Muscle of back (tissue), 11 donors: ENCODE measurements around the gene GZMM. TPM values are rescaled to one million over a fixed set of nuclear protein-coding genes. Genes with fewer than 3 reads are reported as not detected.
A peak's percentile ranks its signal among the peaks of the same experiment; 100 is the strongest.

Experiments used
- DNase-seq, 3 donors: peaks; one replicate each; pipeline versions ENCODE4 v3.0.0 to v3.0.0-alpha.2; 2013
- polyA plus RNA-seq, 10 donors: library from polyadenylated mRNA; unstranded; fragments of 120-200 nt; gene quantifications; one replicate each; pipeline ENCODE4 v1.2.1, GENCODE V29; 2013; ENCODE audit not compliant: insufficient read length in 10 of 10

Gene GZMM
- polyA plus RNA-seq, 10 donors, result 0.16 to 2.8 (median 0.45) TPM; not detected in 2

DNA sequence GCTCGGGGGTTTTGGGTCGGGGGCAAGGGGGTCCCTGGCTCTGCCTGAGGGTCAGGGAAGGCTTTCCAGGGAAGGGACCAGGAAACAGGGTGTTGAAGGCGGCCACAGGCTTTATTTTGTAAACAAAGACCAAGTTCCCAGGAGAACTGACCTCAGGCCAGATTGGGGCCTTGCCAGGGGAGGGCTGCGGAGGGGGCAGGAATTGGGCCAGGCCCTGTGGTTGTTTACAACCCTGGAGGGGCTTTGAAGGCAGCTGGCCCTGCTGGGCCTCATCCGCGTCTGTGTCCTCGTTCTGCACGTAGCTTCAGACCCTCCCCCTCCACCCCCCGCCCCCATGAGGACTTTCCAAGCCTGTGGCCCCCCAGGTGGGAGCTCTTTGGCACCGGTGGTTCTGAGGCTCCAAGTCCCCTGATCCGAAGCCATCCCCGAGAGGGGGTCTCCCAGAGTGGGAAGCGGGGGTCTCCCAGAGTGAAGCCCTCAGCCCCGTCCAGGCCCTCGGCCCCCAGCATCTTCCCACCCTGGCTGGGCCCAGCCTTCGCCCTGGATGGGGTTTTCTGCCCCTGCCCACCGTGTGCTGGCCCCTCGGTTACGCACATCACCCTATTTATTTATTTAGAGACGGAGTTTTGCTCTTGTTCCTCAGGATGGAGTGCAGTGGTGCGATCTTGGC is 15.1 kb downstream of the GZMM start:
- DNase-seq, result peak in 2 of 3 donors; percentile 22 to 49

DNA sequence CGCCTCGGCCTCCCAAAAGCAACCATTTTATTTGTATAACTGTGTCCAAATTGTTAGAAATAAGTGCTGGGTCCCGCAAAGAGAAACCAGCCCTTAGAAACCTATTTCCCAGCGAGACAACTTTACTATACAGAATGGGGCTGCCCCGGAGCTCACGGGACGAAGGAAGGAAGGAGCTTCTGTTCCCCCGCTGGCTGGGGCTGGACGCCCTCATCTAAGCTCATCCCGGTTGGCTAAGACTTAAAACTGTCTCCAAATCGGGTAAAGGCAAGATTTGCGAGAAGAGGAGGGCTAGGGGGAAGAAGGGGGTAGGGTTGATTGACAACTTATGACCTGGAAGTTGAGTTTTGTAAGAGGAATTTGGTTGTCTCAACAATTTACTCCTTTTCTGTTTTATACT is 16.3 kb downstream of the GZMM start:
- no peak for DNase-seq

GRCh38 chr19:566403-566802 is 22.6 kb downstream of the GZMM start:
- peak in 1 of 3 donors; percentile 19 for DNase-seq

DNA sequence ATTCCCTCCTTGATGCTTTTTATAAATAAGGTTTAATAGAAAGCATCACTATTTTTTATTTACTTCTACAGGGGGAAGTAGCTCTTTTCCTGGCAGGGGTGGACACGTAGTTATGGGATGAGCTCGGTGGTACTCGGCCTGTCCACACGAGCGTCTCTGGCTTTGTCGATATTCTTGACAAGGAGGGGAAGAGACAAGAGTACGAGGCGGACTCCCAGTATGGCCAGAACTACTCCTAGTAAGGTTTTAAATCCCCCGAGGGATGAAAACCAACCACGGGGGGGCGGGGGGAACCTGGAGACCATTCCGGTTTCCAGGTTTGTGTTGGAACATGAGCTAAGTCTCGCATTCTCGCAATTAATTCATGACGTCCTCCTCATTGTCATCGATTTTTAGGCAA is 23.0 kb downstream of the GZMM start:
- no peak for DNase-seq

DNA sequence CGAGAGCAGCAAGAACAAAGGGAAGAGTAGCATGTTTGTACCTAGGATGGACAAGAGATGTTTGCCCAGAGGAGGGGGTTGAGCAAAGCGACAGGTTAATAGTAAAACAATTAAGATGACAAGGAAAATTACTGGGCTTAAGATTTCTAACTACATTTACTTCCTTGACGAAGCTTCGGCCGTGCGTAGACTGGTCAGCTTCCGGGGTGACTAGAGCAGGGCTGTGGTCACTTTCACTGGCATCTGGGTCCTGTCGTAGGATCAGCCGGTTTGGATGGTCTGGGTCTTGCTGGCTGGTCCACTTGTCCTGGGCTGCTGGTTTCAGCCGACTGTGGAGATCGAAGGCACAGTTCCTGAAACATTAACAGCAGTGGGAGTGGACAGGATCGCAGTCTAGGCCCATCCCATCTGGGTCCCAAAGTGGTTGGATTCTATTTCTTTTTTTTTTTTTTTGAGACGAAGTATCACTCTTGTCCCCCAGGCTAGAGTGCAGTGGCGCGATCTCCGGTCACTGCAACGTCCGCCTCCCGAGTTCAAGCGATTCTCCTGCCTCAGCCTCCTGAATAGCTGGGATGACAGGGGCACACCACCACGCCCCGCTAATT is 23.5 kb downstream of the GZMM start:
- DNase-seq, result no peak

GRCh38 chr19:570251-570686 is 26.4 kb downstream of the GZMM start:
- no peak for DNase-seq

- DNase-seq, result peak in 2 of 3 donors; percentile 22 to 65
These were observed 27.2 kb downstream of the GZMM start for GRCh38 chr19:570937-571565.

- DNase-seq, result peak in 2 of 3 donors; percentile 24 to 65
These were observed 27.7 kb downstream of the GZMM start for GRCh38 chr19:571566-571974.

DNA sequence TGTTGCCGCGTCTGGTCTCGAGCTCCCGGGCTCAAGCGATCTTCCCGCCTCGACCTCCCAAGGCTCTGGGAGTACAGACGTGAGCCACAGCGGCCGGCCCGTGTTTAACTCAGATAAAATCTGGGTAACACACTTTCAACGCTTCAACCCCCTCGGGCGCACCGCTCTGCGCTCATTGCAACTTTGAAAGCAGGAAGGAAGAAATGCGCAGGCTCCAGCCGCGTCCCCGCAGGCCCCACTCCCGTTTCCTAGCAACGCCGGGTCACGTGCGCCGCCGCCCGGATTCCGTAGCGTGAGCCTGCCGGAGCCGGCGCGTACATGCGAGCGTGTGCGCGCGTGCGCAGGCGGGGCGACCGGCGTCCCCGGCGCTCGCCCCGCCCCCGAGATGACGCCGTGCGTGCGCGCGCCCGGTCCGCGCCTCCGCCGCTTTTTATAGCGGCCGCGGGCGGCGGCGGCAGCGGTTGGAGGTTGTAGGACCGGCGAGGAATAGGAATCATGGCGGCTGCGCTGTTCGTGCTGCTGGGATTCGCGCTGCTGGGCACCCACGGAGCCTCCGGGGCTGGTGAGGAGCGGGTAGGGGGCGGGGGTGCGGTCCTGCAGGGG is 28.4 kb downstream of the GZMM start, which contains the start of gene BSG:
Gene BSG, plus strand, starts transcription at position 457 of the 603 bp plus-strand sequence. Its CDS starts 39 bp downstream, at position 496.
- DNase-seq, result peak; percentile 98 to 99 (median 98)

DNA sequence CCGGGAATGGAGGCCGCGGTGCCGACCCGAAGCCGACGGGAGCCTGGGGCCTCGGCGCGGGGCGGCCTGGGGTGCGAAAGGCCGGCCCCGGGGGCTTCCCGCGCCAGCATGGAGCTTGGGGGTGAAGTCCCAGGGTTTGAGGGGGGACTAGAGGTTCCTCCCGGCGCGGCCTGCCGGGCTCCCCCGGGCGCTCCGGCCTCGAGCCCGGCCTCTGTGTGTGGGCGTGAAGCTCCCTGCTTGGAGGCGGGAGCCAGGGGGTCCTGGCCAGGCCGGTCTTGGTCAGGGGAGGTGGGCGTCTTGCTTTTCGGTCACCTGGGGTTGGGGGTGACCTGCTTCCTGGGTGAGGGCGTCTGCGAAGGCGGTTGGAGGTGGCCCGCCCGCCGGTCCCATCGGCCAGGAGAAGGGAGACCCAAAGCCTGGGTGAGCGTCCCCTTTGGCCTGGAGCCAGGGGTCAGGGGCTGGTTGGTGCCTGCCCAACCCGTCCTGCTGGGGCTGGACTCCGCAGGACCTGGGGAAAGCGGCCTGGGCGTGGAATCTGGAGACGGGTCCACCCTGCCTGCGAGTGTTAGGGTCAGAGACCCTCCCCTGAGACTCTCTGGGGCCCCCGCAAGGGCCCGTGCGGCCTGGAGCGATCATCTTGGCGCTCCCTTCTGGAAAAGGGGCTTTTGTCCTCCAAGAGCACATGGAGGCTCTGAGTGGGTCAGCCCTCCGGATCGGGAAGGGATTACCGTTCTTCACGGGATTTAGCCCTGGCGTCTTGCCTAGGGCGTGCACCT is 29.1 kb downstream of the GZMM start:
- peak in 2 of 3 donors; percentile 62 to 76 for DNase-seq

DNA sequence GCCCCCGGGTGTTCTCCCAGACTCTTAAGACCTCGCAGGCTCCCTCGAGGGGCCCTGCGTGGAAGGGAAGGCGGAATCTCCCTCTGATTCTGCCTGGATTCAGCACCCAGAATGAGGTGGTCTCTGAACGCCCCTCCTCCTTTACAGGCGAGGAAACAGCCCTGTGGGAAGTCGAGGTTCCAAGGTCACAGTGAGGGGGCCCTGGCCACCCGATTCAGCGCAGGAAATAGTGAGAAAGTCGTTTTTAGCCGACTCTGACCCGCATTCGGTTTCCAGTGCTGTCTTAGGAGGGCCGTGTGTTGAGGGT is 29.6 kb downstream of the GZMM start:
- DNase-seq, result no peak

GRCh38 chr19:574658-575526 is 31.0 kb downstream of the GZMM start:
- DNase-seq, result peak in 1 of 3 donors; percentile 53

- no peak for DNase-seq
These were observed 32.0 kb downstream of the GZMM start for GRCh38 chr19:575527-576506.

DNA sequence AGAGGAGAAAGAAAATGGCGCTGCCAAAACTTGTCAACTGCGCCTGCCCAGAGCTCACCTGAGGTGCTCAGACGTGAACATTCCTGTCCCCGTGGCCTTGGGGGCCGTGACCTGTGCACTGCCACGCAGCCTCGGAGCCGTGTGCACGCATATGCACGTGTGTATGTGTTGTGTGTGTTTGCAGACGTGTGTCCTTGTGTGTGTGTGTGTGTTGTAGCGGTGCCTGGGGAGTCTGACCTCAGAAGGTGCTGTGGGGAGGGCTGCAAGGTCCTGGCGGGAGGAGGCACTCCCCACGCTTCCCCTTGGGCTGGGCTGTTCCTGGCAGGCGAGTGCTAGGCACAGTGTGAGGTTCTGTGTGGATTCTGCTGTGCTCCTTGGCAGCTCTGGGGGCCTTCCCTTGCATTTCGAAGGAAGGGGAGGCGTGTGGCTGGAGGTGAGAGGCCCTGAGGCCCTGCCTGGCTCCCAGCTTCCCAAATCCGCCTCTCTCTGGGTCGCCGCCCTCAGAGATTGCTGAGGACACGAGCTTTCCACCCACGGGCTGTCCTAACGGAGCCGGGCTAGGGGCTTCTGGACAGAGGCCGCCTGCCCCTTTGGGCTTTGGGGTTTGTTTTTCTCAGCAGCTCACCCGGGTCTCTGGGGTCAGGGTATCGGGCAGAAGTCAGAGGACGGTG is 33.0 kb downstream of the GZMM start:
- DNase-seq, result no peak

GRCh38 chr19:577439-578392 is 33.9 kb downstream of the GZMM start:
- no peak for DNase-seq

- DNase-seq, result no peak
These were observed 35.4 kb downstream of the GZMM start for GRCh38 chr19:579111-579841.

DNA sequence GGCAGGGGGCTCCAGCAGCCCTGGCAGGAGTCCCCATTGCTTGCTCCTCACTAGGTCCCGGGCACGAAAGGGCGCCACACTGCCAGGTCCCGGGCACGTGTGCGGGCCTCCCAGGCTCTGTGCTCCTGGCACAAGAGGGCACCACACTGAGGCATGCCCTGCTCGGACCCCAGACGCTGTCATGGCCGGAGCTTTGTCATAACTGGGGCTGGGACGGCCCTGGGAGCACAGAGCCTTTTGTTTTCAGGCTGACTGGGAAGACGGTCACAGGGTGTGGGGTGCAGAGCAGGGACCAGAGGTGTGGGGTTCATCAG is 35.9 kb downstream of the GZMM start:
- DNase-seq, result no peak
